Fibroblast of lung (primary cell): ENCODE results near the gene COL8A2. TPM values are rescaled to one million over a fixed set of nuclear protein-coding genes. Genes with fewer than 3 reads are reported as not detected.

Source experiments
- DNase-seq, 2 donors: peaks; one replicate each; pipeline versions ENCODE4 v3.0.0 to v3.0.0-alpha.2; 2010; ENCODE audit warnings: low read depth in 2 of 2
- H2AFZ ChIP-seq: 2 replicates; pipeline ENCODE4 v1.5.1; 2012; ENCODE audit warnings: low read length, control low read depth, inconsistent platforms
- H3K27ac ChIP-seq: 2 replicates; pipeline ENCODE4 v1.5.1; 2011; ENCODE audit warnings: low read length, control low read depth; ENCODE audit not compliant: insufficient read depth
- H3K27me3 ChIP-seq: 2 replicates; pipeline ENCODE4 v1.5.1; 2011; ENCODE audit warnings: mild to moderate bottlenecking, low read length; ENCODE audit not compliant: control insufficient read depth, insufficient read depth
- H3K36me3 ChIP-seq: 2 replicates; pipeline ENCODE4 v1.5.1; 2011; ENCODE audit warnings: low read length; ENCODE audit not compliant: control insufficient read depth, insufficient read depth
- H3K4me1 ChIP-seq: 2 replicates; pipeline ENCODE4 v1.5.1; 2011; ENCODE audit warnings: low read length; ENCODE audit not compliant: control insufficient read depth, insufficient read depth; ENCODE audit errors: extremely low read depth
- H3K4me2 ChIP-seq: 2 replicates; pipeline ENCODE4 v1.5.1; 2011; ENCODE audit warnings: low read length, control low read depth; ENCODE audit not compliant: insufficient read depth; ENCODE audit errors: extremely low read depth
- H3K4me3 ChIP-seq, 4 experiments: fragments of 200-600 bp in 1 of 4; sonication (generic) in 1 of 4; replicated peaks in 1 of 4; 2 replicates each; pipeline ENCODE4 v1.5.1; 2011 to 2016; ENCODE audit warnings: low read length in 4 of 4, low read depth in 3 of 4, mild to moderate bottlenecking in 3 of 4, control low read depth in 2 of 4, inconsistent platforms in 1 of 4, mixed read lengths in 1 of 4; ENCODE audit not compliant: insufficient read depth in 1 of 4; ENCODE audit errors: control extremely low read depth in 1 of 4
- H3K79me2 ChIP-seq: 2 replicates; pipeline ENCODE4 v1.5.1; 2012; ENCODE audit warnings: mild to moderate bottlenecking, low read length, inconsistent platforms; ENCODE audit not compliant: control insufficient read depth, insufficient read depth
- H3K9ac ChIP-seq: 2 replicates; pipeline ENCODE4 v1.5.1; 2011; ENCODE audit warnings: mild to moderate bottlenecking, low read length, control low read depth; ENCODE audit not compliant: insufficient read depth
- H3K9me3 ChIP-seq: 2 replicates; pipeline ENCODE4 v1.5.1; 2012; ENCODE audit warnings: low read depth, low read length; ENCODE audit not compliant: control insufficient read depth, insufficient read depth
- H4K20me1 ChIP-seq: 2 replicates; pipeline ENCODE4 v1.5.1; 2011; ENCODE audit warnings: low read length; ENCODE audit not compliant: control insufficient read depth, insufficient read depth; ENCODE audit errors: extremely low read depth
- EZH2 ChIP-seq: IDR thresholded peaks from 2 replicates; pipeline ENCODE4 v1.5.1; 2012; ENCODE audit warnings: low read length, control low read depth, mild to moderate bottlenecking; ENCODE audit errors: missing control alignments
- polyA plus RNA-seq, 2 donors: library from polyadenylated mRNA; depleted of rRNA in 1 of 2; stranded (reverse) in 1 of 2; unstranded in 1 of 2; fragments of >200 nt; gene quantifications; 2 replicates each; pipeline ENCODE4 v1.2.1, GENCODE V29; 2011 to 2012; ENCODE audit warnings: missing spikeins in 1 of 2
- total RNA-seq: library from RNA; depleted of rRNA; stranded (reverse); fragments of >200 nt; gene quantifications from 2 replicates; pipeline ENCODE4 v1.2.1, GENCODE V29; 2014
- TF ChIP-seq, protein P1 (sequence below), 2 donors: IDR thresholded peaks in 1 of 2; conservative IDR thresholded peaks in 1 of 2; 1 replicate in 1 of 2; 2 replicates in 1 of 2; pipeline ENCODE4 v1.5.1; 2011 to 2012; ENCODE audit warnings: low read length in 2 of 2, control low read depth in 1 of 2, inconsistent platforms in 1 of 2, low read depth in 1 of 2, mild to moderate bottlenecking in 1 of 2

COL8A2 gene
- total and polyA plus RNA-seq, 2 donors (not counting 1 experiment from before 2014, with no cell fraction given): 2.9 to 31.0 TPM

DNA sequence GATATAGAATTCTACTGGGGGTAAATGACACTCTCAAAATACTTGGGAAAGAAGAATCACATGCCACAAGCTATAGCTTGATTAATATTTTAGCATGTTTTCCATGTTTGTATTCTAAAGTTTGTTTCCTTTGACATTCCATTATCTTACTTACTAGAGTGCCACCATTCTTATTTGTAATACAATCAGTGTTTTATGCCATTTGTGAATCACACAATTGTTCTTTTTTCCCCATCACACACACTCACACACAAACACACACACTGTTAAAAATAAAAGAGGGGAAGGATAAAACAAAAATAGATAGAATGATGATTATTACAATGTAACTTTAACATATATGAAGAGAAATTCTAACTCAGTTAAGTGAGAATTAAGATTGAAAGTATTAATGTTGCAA, 57.2 kb downstream of the COL8A2 start:
- TF ChIP-seq, protein P1, sequence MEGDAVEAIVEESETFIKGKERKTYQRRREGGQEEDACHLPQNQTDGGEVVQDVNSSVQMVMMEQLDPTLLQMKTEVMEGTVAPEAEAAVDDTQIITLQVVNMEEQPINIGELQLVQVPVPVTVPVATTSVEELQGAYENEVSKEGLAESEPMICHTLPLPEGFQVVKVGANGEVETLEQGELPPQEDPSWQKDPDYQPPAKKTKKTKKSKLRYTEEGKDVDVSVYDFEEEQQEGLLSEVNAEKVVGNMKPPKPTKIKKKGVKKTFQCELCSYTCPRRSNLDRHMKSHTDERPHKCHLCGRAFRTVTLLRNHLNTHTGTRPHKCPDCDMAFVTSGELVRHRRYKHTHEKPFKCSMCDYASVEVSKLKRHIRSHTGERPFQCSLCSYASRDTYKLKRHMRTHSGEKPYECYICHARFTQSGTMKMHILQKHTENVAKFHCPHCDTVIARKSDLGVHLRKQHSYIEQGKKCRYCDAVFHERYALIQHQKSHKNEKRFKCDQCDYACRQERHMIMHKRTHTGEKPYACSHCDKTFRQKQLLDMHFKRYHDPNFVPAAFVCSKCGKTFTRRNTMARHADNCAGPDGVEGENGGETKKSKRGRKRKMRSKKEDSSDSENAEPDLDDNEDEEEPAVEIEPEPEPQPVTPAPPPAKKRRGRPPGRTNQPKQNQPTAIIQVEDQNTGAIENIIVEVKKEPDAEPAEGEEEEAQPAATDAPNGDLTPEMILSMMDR (conservative IDR thresholded peaks at IDR 0.05 in 1 of 2, IDR thresholded peaks at IDR 0.05 in 1 of 2; ENCODE audit: low read depth in 1 of 2, low read length in 2 of 2): no peak
- TF ChIP-seq EZH2: no peak
- H3K27ac ChIP-seq: no peak overlapping the region
- no peaks in the 10 kb centered on the region for H3K4me1 ChIP-seq
- DNase-seq: no peak
- H2AFZ ChIP-seq: no peak overlapping the region
- H3K79me2 ChIP-seq: no peaks in the 10 kb centered on the region
- no peaks in the 10 kb centered on the region for H3K9me3 ChIP-seq
- H3K4me2 ChIP-seq: no peak overlapping the region
- no peaks in the 10 kb centered on the region for H3K36me3 ChIP-seq
- no peak overlapping the region for H3K9ac ChIP-seq
- no peaks in the 10 kb centered on the region for H4K20me1 ChIP-seq
- H3K27me3 ChIP-seq: no peaks in the 10 kb centered on the region
- H3K4me3 ChIP-seq: no peak overlapping the region

DNA sequence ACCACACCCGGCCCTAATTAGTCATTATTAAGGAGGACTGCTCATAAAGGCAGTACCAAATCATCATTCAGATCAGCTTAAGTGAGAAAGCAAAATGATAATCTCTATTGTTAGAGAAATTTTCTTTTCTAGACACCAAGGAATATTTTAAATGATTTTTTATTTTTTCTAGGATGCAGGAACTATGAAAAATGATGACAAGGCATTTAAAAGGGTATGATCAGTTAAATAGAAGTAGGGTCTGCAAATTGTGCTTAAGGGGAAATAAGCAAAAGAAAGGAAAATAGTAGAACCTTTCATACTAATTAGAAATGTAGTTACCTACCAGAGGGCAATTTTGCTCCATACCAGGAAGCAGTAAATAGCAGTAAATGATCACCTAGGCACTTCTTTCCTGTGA, 62.7 kb downstream of the COL8A2 start:
- TF ChIP-seq, protein P1 (conservative IDR thresholded peaks at IDR 0.05 in 1 of 2, IDR thresholded peaks at IDR 0.05 in 1 of 2; ENCODE audit: low read depth in 1 of 2, low read length in 2 of 2): no peak
- no peak for TF ChIP-seq EZH2
- no peaks in the 10 kb centered on the region for H3K9me3 ChIP-seq
- H3K9ac ChIP-seq: no peak overlapping the region
- DNase-seq: no peak
- no peaks in the 10 kb centered on the region for H3K36me3 ChIP-seq
- no peaks in the 10 kb centered on the region for H4K20me1 ChIP-seq
- H3K27me3 ChIP-seq: no peaks in the 10 kb centered on the region
- no peak overlapping the region for H3K27ac ChIP-seq
- no peak overlapping the region for H2AFZ ChIP-seq
- H3K4me2 ChIP-seq: no peak overlapping the region
- no peaks in the 10 kb centered on the region for H3K4me1 ChIP-seq
- no peaks in the 10 kb centered on the region for H3K79me2 ChIP-seq
- no peak overlapping the region for H3K4me3 ChIP-seq

DNA sequence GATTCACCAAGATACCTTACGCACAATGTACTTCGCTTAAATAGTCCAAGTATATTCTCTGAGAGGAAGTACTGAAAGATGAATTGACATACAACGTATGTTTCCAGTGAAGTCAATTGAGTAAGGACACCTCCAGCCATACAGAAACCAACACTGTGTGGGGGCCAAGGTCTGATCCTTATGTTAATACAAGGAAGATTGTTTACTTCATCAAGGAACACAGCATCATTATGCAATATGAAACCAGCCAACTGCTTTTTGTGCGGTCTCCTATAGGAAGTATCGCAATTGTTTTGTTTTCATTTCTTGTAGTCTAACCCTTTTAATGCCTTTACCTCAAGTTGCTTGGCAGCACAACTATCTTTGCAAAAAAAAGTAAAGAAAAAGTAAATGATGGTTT, 69.3 kb downstream of the COL8A2 start:
- TF ChIP-seq EZH2: no peak
- TF ChIP-seq, protein P1 (conservative IDR thresholded peaks at IDR 0.05 in 1 of 2, IDR thresholded peaks at IDR 0.05 in 1 of 2; ENCODE audit: low read depth in 1 of 2, low read length in 2 of 2): no peak
- DNase-seq: no peak
- Histone ChIP-seq H3K27me3 (no peaks in the 10 kb centered on the region), H3K79me2 (no peaks in the 10 kb centered on the region), H3K9me3 (no peaks in the 10 kb centered on the region), H3K4me1 (no peaks in the 10 kb centered on the region), H3K27ac (no peak overlapping the region), H3K4me2 (no peak overlapping the region), H2AFZ (no peak overlapping the region), H3K36me3 (no peaks in the 10 kb centered on the region), H3K4me3 (no peak overlapping the region), H4K20me1 (no peaks in the 10 kb centered on the region), H3K9ac (no peak overlapping the region)
